Smooth muscle cell of the umbilical artery (primary cell): Measurements from ENCODE around the gene GOLGA3. TPM values are rescaled to one million over a fixed set of nuclear protein-coding genes. Genes with fewer than 3 reads are reported as not detected.

Experiments
- total RNA-seq: library from RNA; depleted of rRNA; stranded (reverse); fragments of >200 nt; gene quantifications from 2 replicates; pipeline ENCODE4 v1.2.3, GENCODE V29; 2014

The GOLGA3 gene
- total RNA-seq, result 207 and 287 TPM in 2 replicates

GRCh38 chr12:132828706-132829534 lies at the start of gene GOLGA3:
TSS of gene GOLGA3 (minus strand) at chr12:132828869. CDS start at chr12:132822128, 6,741 bp downstream.

GRCh38 chr12:132761032-132761920 lies 67.4 kb downstream of the GOLGA3 start, which contains the start of gene ANKLE2:
TSS of gene ANKLE2 (minus strand) at chr12:132761832. CDS start at chr12:132761798, 34 bp downstream.

Other genes starting within 250 kb of the GOLGA3 start
- 0.18 TPM in 1 of 2 replicates, not detected in the other for gene LRCOL1, start 218.3 kb downstream of the GOLGA3 start, total RNA-seq
- gene P2RX2, start 210.1 kb downstream of the GOLGA3 start, total RNA-seq, result not detected in 2 replicates
- 6.2 and 21.0 TPM in 2 replicates for gene POLE, start 141.5 kb downstream of the GOLGA3 start, total RNA-seq
- 7.1 and 8.4 TPM in 2 replicates for gene PXMP2, start 141.3 kb downstream of the GOLGA3 start, total RNA-seq
- gene PGAM5, start 118.0 kb downstream of the GOLGA3 start, total RNA-seq, result 24.3 and 41.3 TPM in 2 replicates
- 75.4 and 78.0 TPM in 2 replicates for gene ANKLE2, start 67.0 kb downstream of the GOLGA3 start, total RNA-seq
- gene CHFR, start 58.7 kb upstream of the GOLGA3 start, total RNA-seq, result 33.0 and 52.1 TPM in 2 replicates
- gene ZNF605, start 127.4 kb upstream of the GOLGA3 start, total RNA-seq, result 13.7 and 19.7 TPM in 2 replicates
- 16.2 and 16.6 TPM in 2 replicates for gene ZNF26, start 157.5 kb upstream of the GOLGA3 start, total RNA-seq
- 23.2 and 29.0 TPM in 2 replicates for gene ZNF84, start 208.6 kb upstream of the GOLGA3 start, total RNA-seq